D721Med (cell line): ENCODE measurements around the gene ASIC2.

ENCODE experiments used
- DNase-seq: peaks from one replicate; pipeline ENCODE4 v3.0.0; 2011; ENCODE audit warnings: low spot score; ENCODE audit not compliant: insufficient read length
- FAIRE-seq: peaks from 2 replicates; lab custom pipeline; 2011; peaks lifted over from hg19 to GRCh38; lab: Jason Lieb, UNC
- CTCF ChIP-seq: IDR thresholded peaks from 2 replicates; pipeline ENCODE4 v1.5.1; 2012; ENCODE audit warnings: mild to moderate bottlenecking, control low read depth; ENCODE audit not compliant: insufficient read depth; ENCODE audit errors: missing control alignments

ASIC2 gene

GRCh38 chr17:33112763-33113162, 180.3 kb downstream of the ASIC2 start:
- FAIRE-seq, result no peak
- no peak for DNase-seq
- TF ChIP-seq CTCF, result no peak

GRCh38 chr17:33109336-33110072, 183.6 kb downstream of the ASIC2 start:
- no peak for TF ChIP-seq CTCF
- FAIRE-seq (no peak), DNase-seq (no peak)

- DNase-seq (no peak), FAIRE-seq (no peak)
Measured at GRCh38 chr17:33106525-33107165, 186.4 kb downstream of the ASIC2 start.

GRCh38 chr17:33105911-33106310, 187.2 kb downstream of the ASIC2 start:
- TF ChIP-seq CTCF, result no peak
- no peak for FAIRE-seq
- no peak for DNase-seq

More at GRCh38 chr17:33106525-33107165, 186.4 kb downstream of the ASIC2 start:
- TF ChIP-seq CTCF, result no peak

- TF ChIP-seq CTCF, result no peak
- no peak for FAIRE-seq
- no peak for DNase-seq
Measured at GRCh38 chr17:33099906-33100305, 193.2 kb downstream of the ASIC2 start.

GRCh38 chr17:33099252-33099651, 193.8 kb downstream of the ASIC2 start:
- TF ChIP-seq CTCF, result no peak
- FAIRE-seq (no peak), DNase-seq (no peak)

- no peak for TF ChIP-seq CTCF
- FAIRE-seq (no peak), DNase-seq (no peak)
Measured at GRCh38 chr17:33097411-33097810, 195.7 kb downstream of the ASIC2 start.
